A673 (cell line): Measurements from ENCODE around the gene NRXN3. TPM values are rescaled to one million over a fixed set of nuclear protein-coding genes. Genes with fewer than 3 reads are reported as not detected.

Source experiments
- BruUV-seq: library from RNA; stranded (reverse); fragments of 400-500 nt; replicated peaks from 2 replicates; lab custom pipeline; 2021; lab: Mats Ljungman, UMichigan
- CTCF ChIA-PET: fragments of 300-600 bp; sonication (Branson Sonifier 250); formaldehyde crosslinking; loops from one replicate; lab custom pipeline; 2022; ENCODE audit warnings: antibody characterized with exemption; lab: Charles Lee
- POLR2A ChIA-PET: fragments of 300-600 bp; sonication (Branson Sonifier 250); formaldehyde crosslinking; loops from one replicate; lab custom pipeline; 2022; ENCODE audit warnings: antibody characterized with exemption; ENCODE audit not compliant: low non-redundant PET; lab: Charles Lee
- DNase-seq: peaks from one replicate; pipeline ENCODE4 v3.0.0-alpha.2; 2015; ENCODE audit warnings: low spot score
- H3K27ac ChIP-seq: fragments of 200-600 bp; sonication (generic); 2 replicates; pipeline ENCODE4 v1.5.1; 2016; ENCODE audit warnings: mixed run types, low read depth, mild to moderate bottlenecking, mixed read lengths, antibody characterized with exemption, low read length; ENCODE audit not compliant: poor library complexity, severe bottlenecking
- H3K27me3 ChIP-seq: fragments of 200-600 bp; sonication (generic); replicated peaks from 2 replicates; pipeline ENCODE4 v1.6.1; 2017; ENCODE audit warnings: mixed run types, low read depth, mild to moderate bottlenecking, mixed read lengths, antibody characterized with exemption, low read length; ENCODE audit not compliant: insufficient read depth, poor library complexity
- H3K36me3 ChIP-seq: fragments of 200-600 bp; sonication (generic); 2 replicates; pipeline ENCODE4 v1.6.1; 2016; ENCODE audit warnings: mixed run types, mild to moderate bottlenecking, mixed read lengths, antibody characterized with exemption, low read length; ENCODE audit not compliant: insufficient read depth, poor library complexity, severe bottlenecking
- H3K4me1 ChIP-seq: fragments of 200-600 bp; sonication (generic); 2 replicates; pipeline ENCODE4 v1.6.1; 2017; ENCODE audit warnings: mixed run types, mild to moderate bottlenecking, mixed read lengths, antibody characterized with exemption, low read length; ENCODE audit not compliant: insufficient read depth, poor library complexity, severe bottlenecking
- H3K4me3 ChIP-seq: fragments of 200-600 bp; sonication (generic); 2 replicates; pipeline ENCODE4 v1.5.1; 2016; ENCODE audit warnings: low read depth, mixed run types, mild to moderate bottlenecking, mixed read lengths, low read length; ENCODE audit not compliant: poor library complexity, severe bottlenecking
- H3K9me3 ChIP-seq: fragments of 200-600 bp; sonication (generic); 2 replicates; pipeline ENCODE4 v1.6.1; 2016; ENCODE audit warnings: mixed run types, low read depth, mild to moderate bottlenecking, mixed read lengths, antibody characterized with exemption, low read length; ENCODE audit not compliant: poor library complexity, severe bottlenecking
- EZH2 ChIP-seq: fragments of 200-600 bp; sonication (generic); IDR thresholded peaks from 2 replicates; pipeline ENCODE4 v1.6.1; 2017; ENCODE audit warnings: borderline replicate concordance, low read depth, mild to moderate bottlenecking, mixed read lengths, antibody characterized with exemption, low read length; ENCODE audit not compliant: poor library complexity, severe bottlenecking
- intact Hi-C: fragments of 100-400 bp; cut with micrococcal nuclease; formaldehyde crosslinking; loops from one replicate; pipeline ENCODE4 v1.10.0; 2022; ENCODE audit not compliant: unreplicated experiment
- total RNA-seq: library from RNA; stranded (reverse); gene quantifications from 2 replicates; pipeline ENCODE4 v1.2.3, GENCODE V29; 2021
- TF ChIP-seq, protein P1 (sequence below): fragments of 300-800, 200-600 bp; sonication (generic); conservative IDR thresholded peaks from 2 replicates; pipeline ENCODE4 v1.5.1; 2017; ENCODE audit warnings: low read depth, mild to moderate bottlenecking, antibody characterized with exemption, low read length, moderate library complexity, mixed read lengths

Gene NRXN3
- total RNA-seq, 1 experiment from 2014 or later, result 0.21 TPM

DNA sequence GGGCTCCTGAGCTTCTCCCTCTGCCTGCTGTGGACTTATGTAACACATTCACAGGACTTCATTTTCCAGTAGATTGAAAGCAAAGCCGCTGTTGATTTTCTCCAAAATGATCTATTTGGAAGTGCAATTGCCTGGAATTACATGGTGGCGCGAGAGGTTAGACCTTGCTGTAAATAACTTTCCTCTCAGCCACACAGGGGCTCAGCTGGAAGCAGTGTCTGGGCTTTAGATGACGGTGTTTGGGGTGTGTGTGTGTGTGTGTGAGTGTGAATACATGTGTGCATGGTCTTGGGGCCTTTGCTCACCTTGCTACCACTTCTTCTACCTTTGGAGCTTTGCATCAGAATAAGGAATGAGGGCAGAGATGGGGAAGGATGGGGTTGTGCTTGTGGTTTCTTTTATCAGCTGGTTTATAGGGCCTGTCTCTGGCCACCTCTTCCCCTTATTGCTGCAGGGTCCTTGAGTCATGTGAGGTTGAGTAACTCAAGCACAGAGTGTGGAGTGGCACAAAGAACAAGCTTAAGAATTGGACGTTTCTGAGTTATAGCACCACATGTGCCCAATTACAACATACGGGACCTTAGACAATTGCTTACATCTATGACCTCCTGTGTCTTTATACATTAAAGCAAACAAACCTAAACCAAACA lies 280.6 kb downstream of the NRXN3 start:
- no peak for TF ChIP-seq EZH2
- TF ChIP-seq, protein P1, sequence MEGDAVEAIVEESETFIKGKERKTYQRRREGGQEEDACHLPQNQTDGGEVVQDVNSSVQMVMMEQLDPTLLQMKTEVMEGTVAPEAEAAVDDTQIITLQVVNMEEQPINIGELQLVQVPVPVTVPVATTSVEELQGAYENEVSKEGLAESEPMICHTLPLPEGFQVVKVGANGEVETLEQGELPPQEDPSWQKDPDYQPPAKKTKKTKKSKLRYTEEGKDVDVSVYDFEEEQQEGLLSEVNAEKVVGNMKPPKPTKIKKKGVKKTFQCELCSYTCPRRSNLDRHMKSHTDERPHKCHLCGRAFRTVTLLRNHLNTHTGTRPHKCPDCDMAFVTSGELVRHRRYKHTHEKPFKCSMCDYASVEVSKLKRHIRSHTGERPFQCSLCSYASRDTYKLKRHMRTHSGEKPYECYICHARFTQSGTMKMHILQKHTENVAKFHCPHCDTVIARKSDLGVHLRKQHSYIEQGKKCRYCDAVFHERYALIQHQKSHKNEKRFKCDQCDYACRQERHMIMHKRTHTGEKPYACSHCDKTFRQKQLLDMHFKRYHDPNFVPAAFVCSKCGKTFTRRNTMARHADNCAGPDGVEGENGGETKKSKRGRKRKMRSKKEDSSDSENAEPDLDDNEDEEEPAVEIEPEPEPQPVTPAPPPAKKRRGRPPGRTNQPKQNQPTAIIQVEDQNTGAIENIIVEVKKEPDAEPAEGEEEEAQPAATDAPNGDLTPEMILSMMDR, result no peak
- BruUV-seq, result no TSS peak
- no peak overlapping the region for H3K27ac ChIP-seq
- ChIA-PET CTCF (no interaction called here), POLR2A (no interaction called here)
- no peaks in the 10 kb centered on the region for H3K9me3 ChIP-seq
- H3K4me3 ChIP-seq, result no peak overlapping the region
- H3K36me3 ChIP-seq, result no peaks in the 10 kb centered on the region
- no peak for DNase-seq
- no peaks in the 10 kb centered on the region for H3K27me3 ChIP-seq
- intact Hi-C loops, result no loop called here
- H3K4me1 ChIP-seq, result no peaks in the 10 kb centered on the region

DNA sequence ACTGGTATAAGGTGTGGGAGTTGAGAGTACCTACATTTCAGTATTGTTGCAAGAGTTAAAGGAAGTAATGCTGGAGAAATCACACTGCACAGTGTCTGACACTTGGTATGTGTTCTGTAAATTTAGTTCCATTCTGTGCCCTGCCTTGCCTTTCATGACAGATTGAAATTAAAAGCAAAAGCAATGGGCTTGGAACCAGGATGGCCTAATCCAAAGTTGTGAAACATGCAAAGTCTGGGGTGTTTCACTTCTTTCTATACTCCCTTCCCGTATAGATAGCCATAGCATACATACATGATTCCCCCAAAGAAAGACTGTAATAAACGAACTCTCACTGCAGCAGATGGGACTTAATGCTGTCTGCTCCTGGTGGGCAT lies 281.1 kb downstream of the NRXN3 start:
- ChIA-PET POLR2A (no interaction called here), CTCF (no interaction called here)
- Histone ChIP-seq H3K9me3 (no peaks in the 10 kb centered on the region), H3K4me1 (no peaks in the 10 kb centered on the region), H3K27ac (no peak overlapping the region), H3K4me3 (no peak overlapping the region), H3K36me3 (no peaks in the 10 kb centered on the region), H3K27me3 (no peaks in the 10 kb centered on the region)
- DNase-seq, result no peak
- intact Hi-C loops, result no loop called here
- no peak for TF ChIP-seq EZH2
- TF ChIP-seq, protein P1, result no peak
- no TSS peak for BruUV-seq

DNA sequence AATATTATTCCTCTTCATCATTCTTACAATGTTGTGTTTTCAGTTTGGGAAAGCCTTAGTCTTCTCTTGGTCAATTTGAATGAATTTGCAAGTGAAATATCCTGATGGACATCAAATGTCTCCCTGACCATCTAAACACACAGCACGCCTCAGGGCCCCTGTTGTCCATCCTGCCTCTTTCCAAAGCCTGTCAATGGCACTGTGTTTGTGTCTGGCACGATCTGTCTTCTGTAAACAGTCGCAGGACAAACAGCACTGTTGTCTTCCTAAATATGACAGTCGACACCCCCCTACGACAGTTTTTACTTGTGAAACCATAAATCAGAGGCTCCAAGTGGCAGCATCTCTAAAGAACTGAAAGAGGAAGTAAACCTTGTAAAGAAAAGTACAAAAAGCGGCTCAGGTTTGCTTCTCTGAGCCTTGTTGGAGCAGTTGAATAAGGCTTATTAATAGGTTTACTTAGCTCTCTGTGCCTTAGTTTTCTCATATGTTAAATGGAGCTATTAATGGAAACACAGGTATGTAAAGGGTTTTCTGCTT lies 285.8 kb downstream of the NRXN3 start:
- H3K27me3 ChIP-seq, result peaks cover 5% of the 10 kb centered on the region
- intact Hi-C loops, result no loop called here
- POLR2A ChIA-PET, result no interaction called here
- CTCF ChIA-PET, result no interaction called here
- no peaks in the 10 kb centered on the region for H3K9me3 ChIP-seq
- no peaks in the 10 kb centered on the region for H3K4me1 ChIP-seq
- no peak for TF ChIP-seq EZH2
- TF ChIP-seq, protein P1, result no peak
- no peak overlapping the region for H3K27ac ChIP-seq
- BruUV-seq, result no TSS peak
- no peaks in the 10 kb centered on the region for H3K36me3 ChIP-seq
- H3K4me3 ChIP-seq, result no peak overlapping the region
- DNase-seq, result no peak
